ENCODE measurements around the gene PTK6. TPM values are rescaled to one million over a fixed set of nuclear protein-coding genes. Genes with fewer than 3 reads are reported as not detected.
A peak's percentile ranks its signal among the peaks of the same experiment; 100 is the strongest.

Gene PTK6
- total RNA-seq, 1 experiment from 2014 or later: 6.7 TPM

DNA sequence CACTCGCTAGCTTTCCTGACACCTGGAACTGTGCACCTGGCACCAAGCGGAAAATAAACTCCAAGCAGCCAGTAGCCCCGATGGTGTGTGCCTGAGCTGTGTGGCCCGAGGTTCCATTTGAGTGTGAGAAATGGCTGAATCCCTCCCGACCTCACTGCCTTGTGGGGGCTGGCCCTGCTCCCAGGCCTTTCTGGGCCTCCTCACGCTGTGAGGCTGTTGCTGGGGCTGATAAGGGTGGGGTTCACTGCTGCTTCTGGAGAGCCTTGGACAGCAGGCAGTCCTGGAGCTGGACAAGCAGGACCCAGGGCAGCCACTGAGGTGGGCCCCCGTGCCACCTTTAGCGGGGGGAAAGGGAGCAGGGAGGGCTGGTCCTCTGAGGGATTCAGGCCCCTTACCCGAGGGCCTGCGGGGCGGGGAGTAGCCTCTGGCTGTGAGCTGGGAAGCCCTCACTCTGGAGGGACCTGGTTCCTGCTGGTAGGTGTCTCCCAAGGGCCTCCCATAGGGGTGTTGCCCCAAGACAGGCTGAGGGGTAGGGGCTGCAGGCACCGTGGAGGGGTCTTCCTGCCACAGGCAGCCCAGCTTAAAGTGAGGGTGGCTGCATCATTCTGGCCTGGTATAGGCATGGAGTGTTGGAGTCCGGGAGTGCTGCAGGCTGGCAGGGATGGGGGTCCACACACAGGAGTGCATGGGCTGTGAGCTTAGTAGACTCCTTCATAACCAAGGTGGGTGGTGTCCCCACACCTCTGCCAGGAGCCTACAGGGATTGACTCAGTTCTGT lies 14.9 kb downstream of the PTK6 start:
- Histone ChIP-seq H3K79me2 (ENCODE audit: insufficient read depth, low read length) (peaks cover 21% of the 10 kb centered on the region), H3K4me2 (ENCODE audit: low read length) (peak overlapping the region; percentile 93), H3K27ac (ENCODE audit: low read depth, low read length) (peak overlapping the region; percentile 57; the same call in 1 of the 2 replicates), H3K4me3 (replicated peaks in 1 of 2; ENCODE audit: low read depth in 1 of 2, low read length in 2 of 2) (peak overlapping the region in 1 of 2 experiments; percentile 16; a peak in 2 of 4 replicates), H3K36me3 (ENCODE audit: control insufficient read depth in 1 of 2, insufficient read depth in 2 of 2, low read length in 2 of 2) (peaks cover 6 to 24% of the 10 kb centered on the region in 2 experiments), H4K20me1 (ENCODE audit: insufficient read depth) (no peaks in the 10 kb centered on the region), H3K9me2 (ENCODE audit: insufficient read depth) (no peaks in the 10 kb centered on the region), H3K4me1 (ENCODE audit: control insufficient read depth in 1 of 2, insufficient read depth in 2 of 2, low read length in 2 of 2) (peaks cover 8 to 44% of the 10 kb centered on the region in 2 experiments; a peak in 3 of 4 replicates), H3K9me3 (ENCODE audit: control insufficient read depth in 1 of 2, insufficient read depth in 1 of 2, low read depth in 1 of 2, low read length in 2 of 2) (peaks cover 5 to 7% of the 10 kb centered on the region in 2 experiments; a peak in 2 of 4 replicates), H3K27me3 (ENCODE audit: insufficient read depth, low read length) (no peaks in the 10 kb centered on the region), H3K9ac (ENCODE audit: low read length) (no peak overlapping the region), H2AFZ (ENCODE audit: low read depth, low read length, poor library complexity, severe bottlenecking) (no peak overlapping the region)
- BruUV-seq (replicated peaks): no TSS peak
- ChIA-PET CTCF (interaction anchor here (1.1 kb wide), 1 partner anchor 16 kb away, joined by 5 read pairs; no protein-coding TSS in a partner anchor), POLR2A (interaction anchor here (0.6 to 2.1 kb wide), 4 partner anchors 15 to 205 kb away, joined by 3 to 10 read pairs (median 6); partner anchors contain the start of genes HELZ2 and PTK6), RAD21 (ENCODE audit: low non-redundant PET in 1 of 2, low total read pairs in 2 of 2, uncharacterized antibody in 2 of 2, unreplicated experiment in 2 of 2) (no interaction called here)
- TF ChIP-seq FOSL1 (IDR thresholded peaks at IDR 0.05; ENCODE audit: low read depth) (no peak), JUND (IDR thresholded peaks at IDR 0.05) (no peak), CBX3 (IDR thresholded peaks at IDR 0.05; ENCODE audit: low read depth) (no peak), TCF7L2 (IDR thresholded peaks at IDR 0.05; ENCODE audit: borderline replicate concordance, extremely low read depth, insufficient read depth, insufficient read length) (no peak), POLR2AphosphoS5 (IDR thresholded peaks at IDR 0.05; ENCODE audit: low read depth, low read length) (no peak), YY1 (IDR thresholded peaks at IDR 0.05; ENCODE audit: extremely low read depth, insufficient replicate concordance, low read depth, low read length) (no peak), ELF1 (IDR thresholded peaks at IDR 0.05; ENCODE audit: borderline replicate concordance, low read depth) (no peak), SIN3A (IDR thresholded peaks at IDR 0.05; ENCODE audit: low read depth) (no peak), ZNF274 (IDR thresholded peaks at IDR 0.05; ENCODE audit: low read depth, low read length) (no peak), SRF (IDR thresholded peaks at IDR 0.05; ENCODE audit: low read depth) (no peak), EGR1 (IDR thresholded peaks at IDR 0.05; ENCODE audit: low read depth) (no peak), POLR2A (IDR thresholded peaks at IDR 0.05; ENCODE audit: borderline replicate concordance, extremely low read depth, insufficient read depth, insufficient read length) (no peak), CEBPB (IDR thresholded peaks at IDR 0.05; ENCODE audit: low read depth) (no peak)
- TF ChIP-seq, protein P1, sequence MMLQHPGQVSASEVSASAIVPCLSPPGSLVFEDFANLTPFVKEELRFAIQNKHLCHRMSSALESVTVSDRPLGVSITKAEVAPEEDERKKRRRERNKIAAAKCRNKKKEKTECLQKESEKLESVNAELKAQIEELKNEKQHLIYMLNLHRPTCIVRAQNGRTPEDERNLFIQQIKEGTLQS (IDR thresholded peaks at IDR 0.05): no peak
- TF ChIP-seq, protein P2, sequence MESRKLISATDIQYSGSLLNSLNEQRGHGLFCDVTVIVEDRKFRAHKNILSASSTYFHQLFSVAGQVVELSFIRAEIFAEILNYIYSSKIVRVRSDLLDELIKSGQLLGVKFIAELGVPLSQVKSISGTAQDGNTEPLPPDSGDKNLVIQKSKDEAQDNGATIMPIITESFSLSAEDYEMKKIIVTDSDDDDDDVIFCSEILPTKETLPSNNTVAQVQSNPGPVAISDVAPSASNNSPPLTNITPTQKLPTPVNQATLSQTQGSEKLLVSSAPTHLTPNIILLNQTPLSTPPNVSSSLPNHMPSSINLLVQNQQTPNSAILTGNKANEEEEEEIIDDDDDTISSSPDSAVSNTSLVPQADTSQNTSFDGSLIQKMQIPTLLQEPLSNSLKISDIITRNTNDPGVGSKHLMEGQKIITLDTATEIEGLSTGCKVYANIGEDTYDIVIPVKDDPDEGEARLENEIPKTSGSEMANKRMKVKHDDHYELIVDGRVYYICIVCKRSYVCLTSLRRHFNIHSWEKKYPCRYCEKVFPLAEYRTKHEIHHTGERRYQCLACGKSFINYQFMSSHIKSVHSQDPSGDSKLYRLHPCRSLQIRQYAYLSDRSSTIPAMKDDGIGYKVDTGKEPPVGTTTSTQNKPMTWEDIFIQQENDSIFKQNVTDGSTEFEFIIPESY (IDR thresholded peaks at IDR 0.05; ENCODE audit: extremely low read depth, insufficient replicate concordance, low read length): no peak
- DNase-seq (ENCODE audit: low read depth, low spot score): no peak
- no peak for ATAC-seq
- intact Hi-C loops (cut with micrococcal nuclease): no loop called here

All from HCT116 (cell line).